ENCODE measurements around the gene PRRT4.

Gene PRRT4

GRCh38 chr7:128349466-128349825 lies 12.0 kb downstream of the PRRT4 start:
- no peak for TF ChIP-seq CTCF (IDR thresholded peaks at IDR 0.05; ENCODE audit: low read depth, low read length, missing control alignments)
- H3K4me3 ChIP-seq (replicated peaks; ENCODE audit: low read depth, low read length), result no peak overlapping the region
- no peak for DNase-seq (ENCODE audit: extremely low read depth, low read depth)

GRCh38 chr7:128347647-128348097 lies 13.8 kb downstream of the PRRT4 start:
- H3K4me3 ChIP-seq (replicated peaks; ENCODE audit: low read depth, low read length), result no peak overlapping the region
- no peak for DNase-seq (ENCODE audit: extremely low read depth, low read depth)
- peak; percentile 74 for TF ChIP-seq CTCF (IDR thresholded peaks at IDR 0.05; ENCODE audit: low read depth, low read length, missing control alignments)

- H3K4me3 ChIP-seq (replicated peaks; ENCODE audit: low read depth, low read length), result no peak overlapping the region
- DNase-seq (ENCODE audit: extremely low read depth, low read depth), result no peak
- no peak for TF ChIP-seq CTCF (IDR thresholded peaks at IDR 0.05; ENCODE audit: low read depth, low read length, missing control alignments)
These were observed 17.1 kb downstream of the PRRT4 start for GRCh38 chr7:128344431-128344774.

GRCh38 chr7:128343554-128344430 lies 17.7 kb downstream of the PRRT4 start, which contains the start of gene RBM28:
Gene RBM28 (minus strand): TSS chr7:128343908. CDS start chr7:128343793, 115 bp downstream.
- H3K4me3 ChIP-seq (replicated peaks; ENCODE audit: low read depth, low read length), result peak within 1 kb of the TSS; percentile 83
- TF ChIP-seq CTCF (IDR thresholded peaks at IDR 0.05; ENCODE audit: low read depth, low read length, missing control alignments), result no peak
- DNase-seq (ENCODE audit: extremely low read depth, low read depth), result peak; percentile 83

- no peak for DNase-seq (ENCODE audit: extremely low read depth, low read depth)
- H3K4me3 ChIP-seq (replicated peaks; ENCODE audit: low read depth, low read length), result peak overlapping the region; percentile 83
- TF ChIP-seq CTCF (IDR thresholded peaks at IDR 0.05; ENCODE audit: low read depth, low read length, missing control alignments), result no peak
These were observed 19.8 kb downstream of the PRRT4 start for GRCh38 chr7:128341733-128342132.

GRCh38 chr7:128335730-128336129 lies 25.8 kb downstream of the PRRT4 start:
- no peak for DNase-seq (ENCODE audit: extremely low read depth, low read depth)
- no peak for TF ChIP-seq CTCF (IDR thresholded peaks at IDR 0.05; ENCODE audit: low read depth, low read length, missing control alignments)
- no peak overlapping the region for H3K4me3 ChIP-seq (replicated peaks; ENCODE audit: low read depth, low read length)

Measured in HFF-Myc (cell line).